ENCODE measurements around the gene SMAD9.
A peak's percentile ranks its signal among the peaks of the same experiment; 100 is the strongest.
"Not testable (repeated sequence)": the region's sequence is repeated elsewhere in the genome, so short reads cannot be mapped to it uniquely, and the experiment has no call there.

Gene SMAD9

GRCh38 chr13:36910545-36910944 is 9.5 kb downstream of the SMAD9 start:
- DNase-seq = no peak

GRCh38 chr13:36907821-36908220 is 12.2 kb downstream of the SMAD9 start:
- DNase-seq = no peak

DNA sequence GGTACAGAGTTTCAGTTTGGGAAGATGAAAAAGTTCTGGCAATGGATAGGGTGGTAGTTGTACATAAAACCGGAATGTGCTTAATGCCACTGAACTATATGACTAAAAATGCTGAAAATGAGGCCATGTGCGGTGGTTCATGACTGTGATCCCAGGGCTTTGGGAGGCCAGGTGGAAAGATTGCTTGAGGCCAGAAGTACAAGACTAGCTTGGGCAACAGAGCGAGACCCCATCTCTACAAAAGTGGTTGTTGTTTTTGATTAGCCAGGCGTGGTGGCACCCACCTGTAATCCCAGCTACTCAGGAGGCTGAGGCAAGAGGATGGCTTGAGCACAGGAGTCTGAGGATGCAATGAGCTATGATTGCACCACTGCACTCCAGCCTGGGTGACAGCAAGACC is 12.8 kb downstream of the SMAD9 start:
- DNase-seq = no peak

GRCh38 chr13:36905944-36906343 is 14.1 kb downstream of the SMAD9 start:
- DNase-seq = no peak

DNA sequence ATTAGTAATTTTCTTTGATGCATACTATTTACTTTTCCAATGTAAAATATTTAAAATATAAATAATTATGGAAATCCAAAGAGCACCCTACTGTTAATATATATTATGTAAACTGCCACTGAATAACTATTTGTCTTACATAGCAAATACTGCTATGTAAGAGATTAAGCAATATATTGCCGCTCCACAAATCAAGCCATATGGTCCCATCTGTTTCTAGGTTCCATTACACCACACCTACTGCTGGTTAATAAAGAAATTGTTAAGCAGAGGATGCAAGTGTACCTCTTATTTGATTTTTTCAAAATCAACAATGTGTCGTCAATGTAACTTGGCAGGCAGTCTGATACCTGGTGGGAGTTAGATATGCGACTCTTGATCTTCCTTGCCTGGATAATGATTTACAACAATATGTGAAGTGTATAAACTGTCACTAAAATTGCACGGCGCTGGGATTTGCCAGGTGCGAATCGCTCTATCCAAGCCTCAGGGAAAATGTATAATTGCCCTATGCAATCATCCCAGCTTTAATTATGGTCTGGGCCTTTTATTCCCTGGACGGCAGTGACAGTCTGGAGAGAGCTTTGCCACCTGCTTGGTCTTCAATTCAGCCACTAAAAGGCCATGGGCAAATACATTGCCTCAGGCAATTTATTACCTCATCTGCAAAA is 16.0 kb downstream of the SMAD9 start:
- DNase-seq = no peak

DNA sequence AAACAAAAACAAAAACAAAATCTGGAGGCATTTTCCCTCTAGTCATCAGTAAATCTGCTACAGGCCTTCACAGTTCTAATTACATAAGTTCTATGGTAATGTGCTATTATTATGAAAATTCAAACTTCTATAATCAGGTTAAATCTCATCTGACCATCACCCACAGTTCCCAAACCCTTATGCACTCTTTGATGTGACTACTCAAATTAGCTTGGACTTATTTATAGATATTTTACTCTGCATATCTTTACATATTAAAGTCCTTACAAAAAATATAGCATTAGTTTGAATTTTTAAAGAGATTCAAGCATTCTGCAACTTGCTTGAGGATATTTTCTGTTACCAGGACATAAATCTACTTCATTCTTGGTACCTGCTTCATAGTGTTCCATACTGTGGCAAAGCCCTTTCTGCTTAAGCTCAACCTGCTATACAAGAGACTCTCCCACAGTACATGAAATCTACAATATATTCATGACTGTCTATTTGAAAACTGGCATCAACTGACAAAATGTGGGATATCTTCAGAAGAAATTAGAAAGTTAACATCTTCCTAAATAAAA is 22.9 kb downstream of the SMAD9 start:
- DNase-seq = no peak

- peak; percentile 41 for DNase-seq
Observed at GRCh38 chr13:36891752-36892151, 28.3 kb downstream of the SMAD9 start.

DNA sequence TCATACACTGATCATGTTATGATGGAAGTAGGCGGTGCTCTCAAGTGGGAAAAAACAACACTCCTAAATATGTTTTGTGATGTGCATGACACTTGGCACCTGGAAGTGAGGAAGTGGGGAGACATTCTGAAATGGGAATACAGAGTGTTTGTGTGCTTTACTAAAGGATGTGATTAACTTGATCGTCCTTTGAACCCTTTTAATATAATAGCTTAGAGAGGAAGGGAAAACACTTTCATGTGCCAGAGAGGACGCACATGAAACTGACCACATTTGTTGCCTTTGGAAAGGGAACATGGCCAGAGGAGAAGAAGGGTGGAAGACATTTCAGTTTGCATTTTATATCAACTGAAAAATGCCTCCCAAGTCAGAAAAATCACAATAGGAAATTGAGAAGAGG is 31.4 kb downstream of the SMAD9 start:
- no peak for DNase-seq

- no peak for DNase-seq
Observed at GRCh38 chr13:36887758-36888521, 32.1 kb downstream of the SMAD9 start.

GRCh38 chr13:36885901-36886300 is 34.1 kb downstream of the SMAD9 start:
- no peak for DNase-seq

DNA sequence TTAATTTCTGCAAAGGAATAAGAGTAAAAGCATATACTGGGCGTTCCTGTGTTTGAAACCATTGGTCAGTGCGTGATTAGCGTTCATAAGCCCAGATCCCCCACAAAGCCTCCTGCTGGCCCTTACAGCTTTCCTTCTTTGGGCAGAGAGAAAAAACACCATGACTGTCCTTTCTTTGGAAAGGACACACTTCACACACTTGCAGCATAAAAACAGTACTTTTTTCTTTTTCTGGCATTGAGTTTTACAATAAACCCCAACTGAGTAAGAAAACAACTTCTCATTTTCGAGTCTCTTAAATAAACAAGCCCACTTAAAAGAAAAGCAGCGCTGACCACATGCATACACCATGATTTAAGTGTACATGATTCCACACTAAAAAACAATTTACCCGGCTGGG is 35.8 kb downstream of the SMAD9 start:
- no peak for DNase-seq

GRCh38 chr13:36883824-36884223 is 36.2 kb downstream of the SMAD9 start:
- DNase-seq = no peak

- DNase-seq = not testable (repeated sequence)
Observed at GRCh38 chr13:36883392-36883791, 36.6 kb downstream of the SMAD9 start.

DNA sequence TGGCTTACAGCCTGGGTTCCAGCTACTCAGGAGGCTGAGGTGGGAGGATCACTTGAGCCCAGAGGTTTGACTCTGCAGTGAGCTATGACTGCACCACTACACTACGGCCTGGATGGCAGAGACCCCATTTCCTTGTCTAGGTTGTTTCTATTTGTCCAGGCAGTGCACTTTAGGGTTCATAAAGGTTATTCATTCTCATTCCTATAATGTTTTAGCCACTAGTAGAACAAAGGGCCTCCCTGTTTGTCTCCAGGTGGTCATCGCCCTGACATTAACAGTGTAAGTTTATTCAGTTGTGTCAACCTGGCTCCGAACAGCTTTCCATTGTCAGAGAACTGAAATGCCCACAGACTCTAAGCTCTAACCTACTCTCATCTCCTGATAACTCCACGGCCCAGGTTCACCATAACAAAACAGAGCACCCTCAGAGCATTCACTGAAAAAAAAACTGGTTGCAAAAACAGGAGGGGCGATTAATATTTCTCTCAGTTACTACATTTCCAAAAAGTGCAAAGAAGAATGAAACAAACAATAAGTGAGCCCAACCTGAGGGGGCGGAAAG is 37.1 kb downstream of the SMAD9 start:
- no peak for DNase-seq

- peak; percentile 9 for DNase-seq
Observed at GRCh38 chr13:36880961-36881360, 39.1 kb downstream of the SMAD9 start.

DNA sequence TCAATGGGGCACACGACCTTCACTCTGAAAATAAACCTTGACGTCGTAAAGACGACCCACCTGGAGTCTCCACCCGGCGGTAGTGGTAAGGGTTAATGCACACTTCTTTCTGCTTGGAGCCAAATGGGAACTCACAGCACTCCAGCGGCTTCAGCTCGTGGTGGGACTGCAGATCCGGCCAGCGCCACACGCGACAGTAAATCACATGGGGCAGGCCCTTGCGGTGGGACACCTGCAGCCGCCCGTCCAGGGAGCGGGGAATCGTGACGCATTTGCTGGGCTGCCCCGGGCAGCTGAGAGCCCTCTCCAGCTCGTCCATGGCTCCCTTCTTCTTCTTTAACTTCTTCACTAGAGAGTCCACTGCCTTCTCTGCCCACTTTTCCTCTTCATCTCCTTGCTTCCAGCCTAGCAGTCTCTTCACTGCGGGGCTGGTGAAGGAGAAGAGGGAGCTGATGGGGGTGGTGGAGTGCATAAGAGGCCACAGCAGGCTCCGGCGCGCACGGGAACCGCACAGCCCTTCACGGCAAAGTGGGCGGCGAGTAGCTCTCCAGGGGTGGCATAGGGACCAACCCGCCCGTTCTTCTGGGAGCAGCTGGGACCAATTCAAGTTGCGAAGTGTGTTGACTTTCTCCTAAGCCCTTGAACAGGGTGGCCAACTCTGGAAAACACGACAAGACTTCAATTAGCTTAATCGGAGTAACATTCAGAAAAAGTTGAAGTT is 40.7 kb downstream of the SMAD9 start:
- DNase-seq = no peak

DNA sequence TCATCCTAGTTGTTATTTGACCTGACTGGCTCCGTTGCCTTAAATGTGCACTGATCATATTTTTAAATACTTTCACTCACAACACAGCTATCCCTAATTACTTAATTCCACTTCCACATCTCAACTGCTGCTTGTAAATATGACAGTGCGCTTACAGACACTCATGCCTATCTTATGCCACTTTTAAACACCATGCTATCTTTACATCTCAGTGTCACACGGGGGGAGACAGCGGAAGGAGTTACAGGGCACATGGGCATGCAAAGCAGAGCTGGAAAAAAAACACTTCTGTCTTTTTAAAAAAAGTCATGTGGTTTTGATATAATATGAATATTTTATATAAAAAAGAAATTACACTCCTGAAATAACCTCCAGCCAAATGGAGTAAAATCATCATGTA is 44.1 kb downstream of the SMAD9 start:
- DNase-seq = no peak

DNA sequence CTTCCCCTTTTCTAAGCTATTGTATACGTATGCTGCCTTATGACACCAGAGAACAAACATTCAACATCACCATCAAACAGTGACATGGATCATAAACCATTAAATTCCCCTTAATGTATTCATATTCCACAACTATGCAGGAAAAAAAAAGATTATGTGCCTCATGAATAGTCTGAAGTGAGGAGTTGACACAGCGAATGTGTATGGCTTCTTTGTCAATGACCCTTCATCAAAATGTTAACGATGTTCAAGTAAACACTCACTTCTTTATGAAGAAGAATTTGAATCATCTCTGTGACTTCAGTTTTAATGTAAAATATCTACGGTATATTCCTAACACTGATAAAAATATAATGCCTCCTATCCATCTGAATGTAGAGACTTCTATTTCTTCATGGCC is 44.6 kb downstream of the SMAD9 start:
- no peak for DNase-seq

GRCh38 chr13:36872621-36873020 is 47.4 kb downstream of the SMAD9 start:
- no peak for DNase-seq

DNA sequence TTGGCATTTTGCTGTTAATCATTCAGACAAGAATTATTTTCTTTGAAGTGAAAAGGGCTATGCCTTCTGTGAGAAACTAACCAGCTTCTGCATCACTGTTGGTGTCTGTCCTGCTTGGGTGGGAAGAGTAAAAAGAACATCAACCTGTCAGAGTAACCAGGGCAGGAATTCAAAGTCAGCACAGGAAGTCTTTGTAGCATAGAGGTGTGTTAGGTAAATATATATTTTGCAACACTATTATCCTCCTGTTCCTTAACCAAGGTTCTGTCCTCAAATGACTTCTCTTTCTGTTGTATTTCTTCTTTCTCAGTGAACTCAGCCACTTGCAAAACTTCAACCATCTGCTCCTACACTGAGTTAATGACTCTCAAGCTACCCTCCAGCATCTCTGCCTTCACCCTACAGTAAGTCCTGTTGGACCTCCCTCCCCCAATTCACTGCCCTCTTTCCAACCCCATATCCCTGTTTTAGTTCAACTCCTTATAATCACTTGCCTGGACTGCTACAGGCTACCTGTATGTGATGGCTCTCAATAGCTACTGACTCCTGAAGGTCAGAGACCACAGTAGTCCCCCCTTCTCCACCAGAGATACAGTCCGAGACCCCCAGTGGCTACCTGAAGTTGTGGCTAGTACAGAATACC is 49.9 kb downstream of the SMAD9 start:
- DNase-seq = no peak

DNA sequence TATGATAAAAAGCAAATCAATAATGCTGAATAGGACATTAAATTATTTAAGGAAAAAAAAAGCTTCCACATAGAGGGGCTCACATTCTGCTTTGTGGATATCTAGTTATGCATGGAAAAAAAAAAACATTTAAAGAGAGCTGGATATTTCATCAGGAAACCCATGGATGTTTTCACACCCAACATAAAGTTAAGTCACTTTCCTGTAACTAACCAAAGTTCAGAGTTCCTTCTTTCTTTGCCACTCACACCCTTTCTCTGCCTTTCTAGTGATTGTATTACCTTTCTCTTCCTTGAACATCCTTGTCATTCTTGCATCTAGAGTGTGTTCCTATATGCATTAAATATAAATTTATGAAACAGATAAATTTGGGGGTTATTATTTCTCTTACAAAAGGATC is 53.8 kb downstream of the SMAD9 start:
- DNase-seq = no peak

DNA sequence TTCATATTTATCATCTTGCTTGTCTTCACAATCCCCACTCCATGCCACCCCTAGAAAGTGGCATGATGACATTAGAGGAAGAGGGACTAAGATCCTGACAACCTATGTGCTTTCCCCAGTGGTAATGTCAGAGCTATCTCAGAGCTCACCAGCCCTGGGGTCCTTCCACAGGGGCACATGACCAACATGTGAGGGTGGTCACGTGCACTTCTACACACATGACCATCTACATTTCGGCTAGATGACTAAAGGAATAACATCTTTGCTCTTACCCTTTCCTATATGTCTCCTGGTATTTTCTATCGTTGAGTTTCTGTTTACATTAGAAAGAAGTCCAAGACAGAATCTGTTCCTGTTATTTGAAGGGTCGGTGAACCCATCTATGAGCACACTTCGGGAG is 54.8 kb downstream of the SMAD9 start:
- DNase-seq = no peak

DNA sequence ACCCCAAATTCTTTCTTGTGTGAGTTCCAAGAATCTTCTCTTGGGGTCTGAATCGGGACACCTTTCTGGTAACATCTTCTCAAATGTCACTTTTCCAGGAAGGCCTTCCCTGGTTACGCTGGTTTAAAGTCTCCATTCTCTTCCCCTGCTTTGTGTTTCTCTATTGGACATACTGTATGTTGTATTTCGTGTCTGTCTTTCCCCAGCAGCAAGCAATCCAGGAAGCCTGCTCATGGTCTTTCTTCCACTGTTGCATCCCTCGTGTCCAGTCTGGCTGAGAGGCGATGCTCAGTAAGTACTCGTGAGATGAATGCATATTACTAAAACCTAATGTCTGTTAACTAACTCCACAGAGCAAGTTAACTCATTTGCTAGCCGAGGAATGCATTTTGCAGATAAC is 57.3 kb downstream of the SMAD9 start:
- no peak for DNase-seq
